Peyer's patch (tissue), 4 donors: ENCODE measurements around the gene BOD1. TPM values are rescaled to one million over a fixed set of nuclear protein-coding genes. Genes with fewer than 3 reads are reported as not detected.

Experiments used
- DNase-seq, 3 donors: peaks; one replicate each; pipeline ENCODE4 v3.0.0-alpha.2; 2017 to 2019
- H3K27ac ChIP-seq, 4 donors: fragments of 200-600 bp; sonication (generic); one replicate each; pipeline ENCODE4 v1.5.1; 2016 to 2019
- H3K27me3 ChIP-seq, 2 donors: fragments of 200-600 bp; sonication (generic); one replicate each; pipeline ENCODE4 v1.5.1; 2019
- H3K36me3 ChIP-seq, 3 donors: fragments of 200-600 bp; sonication (generic); one replicate each; pipeline ENCODE4 v1.5.1; 2016 to 2019
- H3K4me1 ChIP-seq, 4 donors: fragments of 200-600 bp; sonication (generic); one replicate each; pipeline ENCODE4 v1.5.1; 2016 to 2019
- H3K4me3 ChIP-seq, 4 donors: fragments of 200-600 bp; sonication (generic); 1 replicate in 3 of 4; 2 replicates in 1 of 4; pipeline ENCODE4 v1.5.1; 2016 to 2019; ENCODE audit warnings: mild to moderate bottlenecking in 1 of 4
- H3K9me3 ChIP-seq, 4 donors: fragments of 200-600 bp; sonication (generic); one replicate each; pipeline ENCODE4 v1.5.1; 2016 to 2019; ENCODE audit warnings: mild to moderate bottlenecking in 1 of 4
- CTCF ChIP-seq, 6 experiments: fragments of 450-650 bp in 4 of 6; fragments of 200-600 bp in 2 of 6; sonication (generic) in 1 of 6; IDR thresholded peaks; one replicate each; pipeline ENCODE4 v1.5.1; 2017 to 2019; ENCODE audit warnings: antibody characterized with exemption in 6 of 6, mild to moderate bottlenecking in 3 of 6, moderate library complexity in 1 of 6
- POLR2A ChIP-seq, 2 donors: fragments of 450-650 bp; IDR thresholded peaks; one replicate each; pipeline ENCODE4 v1.5.1; 2017; ENCODE audit warnings: antibody characterized with exemption in 2 of 2, mild to moderate bottlenecking in 2 of 2, moderate library complexity in 2 of 2
- total RNA-seq, 4 donors: library from RNA; depleted of rRNA; stranded (reverse); fragments of >200 nt; gene quantifications; one replicate each; pipeline ENCODE4 v1.1.0, GENCODE V29; 2016

BOD1 gene
- total RNA-seq, 4 donors from 2014 or later: 21.0 to 57.8 (median 27.3) TPM

GRCh38 chr5:173637340-173637739, 20.9 kb upstream of the BOD1 start:
- Histone ChIP-seq H3K4me3 (no peak overlapping the region), H3K27ac (no peak overlapping the region), H3K9me3 (no peaks in the 10 kb centered on the region), H3K27me3 (no peaks in the 10 kb centered on the region), H3K36me3 (no peaks in the 10 kb centered on the region), H3K4me1 (no peaks in the 10 kb centered on the region)
- no peak for DNase-seq
- TF ChIP-seq CTCF (IDR thresholded peaks at IDR 0.05): no peak
- TF ChIP-seq POLR2A (IDR thresholded peaks at IDR 0.05): no peak

GRCh38 chr5:173634465-173634983, 18.1 kb upstream of the BOD1 start:
- Histone ChIP-seq H3K4me1 (no peaks in the 10 kb centered on the region), H3K36me3 (no peaks in the 10 kb centered on the region), H3K9me3 (no peaks in the 10 kb centered on the region), H3K4me3 (no peak overlapping the region), H3K27me3 (no peaks in the 10 kb centered on the region), H3K27ac (no peak overlapping the region)
- TF ChIP-seq CTCF (IDR thresholded peaks at IDR 0.05): no peak
- TF ChIP-seq POLR2A (IDR thresholded peaks at IDR 0.05): no peak
- no peak for DNase-seq

- DNase-seq: no peak
- H3K27ac ChIP-seq: no peak overlapping the region
- H3K4me3 ChIP-seq: no peak overlapping the region
- no peaks in the 10 kb centered on the region for H3K36me3 ChIP-seq
- TF ChIP-seq CTCF (IDR thresholded peaks at IDR 0.05): no peak
- TF ChIP-seq POLR2A (IDR thresholded peaks at IDR 0.05): no peak
- H3K9me3 ChIP-seq: no peaks in the 10 kb centered on the region
- no peaks in the 10 kb centered on the region for H3K27me3 ChIP-seq
- H3K4me1 ChIP-seq: no peaks in the 10 kb centered on the region
Measured at GRCh38 chr5:173633304-173633703, 16.9 kb upstream of the BOD1 start.

- Histone ChIP-seq H3K4me1 (no peaks in the 10 kb centered on the region), H3K4me3 (no peak overlapping the region), H3K27ac (no peak overlapping the region), H3K9me3 (no peaks in the 10 kb centered on the region), H3K36me3 (no peaks in the 10 kb centered on the region), H3K27me3 (no peaks in the 10 kb centered on the region)
- no peak for DNase-seq
- TF ChIP-seq CTCF (IDR thresholded peaks at IDR 0.05): no peak
- no peak for TF ChIP-seq POLR2A (IDR thresholded peaks at IDR 0.05)
Measured at GRCh38 chr5:173631478-173631877, 15.0 kb upstream of the BOD1 start.

GRCh38 chr5:173630724-173631365, 14.4 kb upstream of the BOD1 start:
- no peak overlapping the region for H3K27ac ChIP-seq
- TF ChIP-seq CTCF (IDR thresholded peaks at IDR 0.05): no peak
- no peak for TF ChIP-seq POLR2A (IDR thresholded peaks at IDR 0.05)
- H3K9me3 ChIP-seq: no peaks in the 10 kb centered on the region
- H3K4me1 ChIP-seq: no peaks in the 10 kb centered on the region
- no peaks in the 10 kb centered on the region for H3K27me3 ChIP-seq
- no peak for DNase-seq
- no peaks in the 10 kb centered on the region for H3K36me3 ChIP-seq
- no peak overlapping the region for H3K4me3 ChIP-seq
